Measurements from ENCODE around the gene SPSB1.
"Not testable (repeated sequence)": the region's sequence is repeated elsewhere in the genome, so short reads cannot be mapped to it uniquely, and the experiment has no call there.

SPSB1 gene

DNA sequence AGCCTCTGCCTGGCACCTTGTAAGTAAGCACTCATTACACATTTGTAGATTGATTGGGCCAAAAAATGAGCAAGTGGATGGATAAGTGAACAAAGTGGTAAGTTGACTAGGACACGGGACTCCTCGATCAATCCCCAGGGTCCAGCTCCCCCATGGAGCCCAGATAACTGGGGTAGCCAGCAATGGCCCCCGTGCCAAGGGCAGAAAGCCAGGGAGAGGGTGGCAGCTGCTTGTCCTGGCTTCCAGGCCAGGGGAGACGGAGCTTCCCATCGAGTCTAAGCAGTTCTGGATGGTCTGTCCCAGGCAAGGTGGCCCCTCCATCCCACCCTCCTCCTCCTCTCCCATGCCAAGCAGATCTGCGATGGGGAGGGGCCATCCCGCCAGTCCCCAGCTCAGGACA, 91.4 kb downstream of the SPSB1 start:
- TF ChIP-seq, protein P1, sequence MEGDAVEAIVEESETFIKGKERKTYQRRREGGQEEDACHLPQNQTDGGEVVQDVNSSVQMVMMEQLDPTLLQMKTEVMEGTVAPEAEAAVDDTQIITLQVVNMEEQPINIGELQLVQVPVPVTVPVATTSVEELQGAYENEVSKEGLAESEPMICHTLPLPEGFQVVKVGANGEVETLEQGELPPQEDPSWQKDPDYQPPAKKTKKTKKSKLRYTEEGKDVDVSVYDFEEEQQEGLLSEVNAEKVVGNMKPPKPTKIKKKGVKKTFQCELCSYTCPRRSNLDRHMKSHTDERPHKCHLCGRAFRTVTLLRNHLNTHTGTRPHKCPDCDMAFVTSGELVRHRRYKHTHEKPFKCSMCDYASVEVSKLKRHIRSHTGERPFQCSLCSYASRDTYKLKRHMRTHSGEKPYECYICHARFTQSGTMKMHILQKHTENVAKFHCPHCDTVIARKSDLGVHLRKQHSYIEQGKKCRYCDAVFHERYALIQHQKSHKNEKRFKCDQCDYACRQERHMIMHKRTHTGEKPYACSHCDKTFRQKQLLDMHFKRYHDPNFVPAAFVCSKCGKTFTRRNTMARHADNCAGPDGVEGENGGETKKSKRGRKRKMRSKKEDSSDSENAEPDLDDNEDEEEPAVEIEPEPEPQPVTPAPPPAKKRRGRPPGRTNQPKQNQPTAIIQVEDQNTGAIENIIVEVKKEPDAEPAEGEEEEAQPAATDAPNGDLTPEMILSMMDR (conservative IDR thresholded peaks at IDR 0.05; ENCODE audit: low read depth) = no peak
- no peak for DNase-seq (ENCODE audit: low spot score)
- POLR2A ChIA-PET (ENCODE audit: low non-redundant PET) = no interaction called here
- H3K27ac ChIP-seq = peak overlapping the region; percentile 71
- CTCF ChIA-PET = no interaction called here

DNA sequence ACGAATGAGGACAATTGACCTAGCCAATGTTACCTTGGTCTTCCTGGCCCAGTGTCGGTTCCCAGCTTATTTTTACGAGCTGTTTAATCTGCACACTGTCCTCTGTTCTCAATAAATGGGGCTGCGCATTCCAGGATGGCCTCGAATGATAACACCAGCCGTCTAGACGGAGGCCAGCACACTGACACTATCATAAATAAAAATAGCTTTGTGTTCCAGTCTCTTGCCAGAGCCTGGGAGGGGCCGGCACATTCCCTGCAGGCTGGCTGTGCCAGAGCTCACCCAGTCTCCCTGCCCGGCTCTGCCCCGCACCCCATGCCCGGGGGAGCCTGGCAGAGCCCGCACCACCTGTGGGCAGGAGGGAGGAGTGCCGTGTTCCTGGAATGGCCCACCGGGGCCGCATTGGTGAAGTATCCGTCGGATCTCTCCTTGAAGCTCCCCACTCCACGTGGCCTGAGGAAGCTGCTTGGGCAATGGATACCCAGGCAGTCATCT, 92.1 kb downstream of the SPSB1 start:
- DNase-seq (ENCODE audit: low spot score) = peak; percentile 22
- H3K27ac ChIP-seq = peak overlapping the region; percentile 71
- TF ChIP-seq, protein P1 (conservative IDR thresholded peaks at IDR 0.05; ENCODE audit: low read depth) = no peak
- POLR2A ChIA-PET (ENCODE audit: low non-redundant PET) = no interaction called here
- CTCF ChIA-PET = no interaction called here

DNA sequence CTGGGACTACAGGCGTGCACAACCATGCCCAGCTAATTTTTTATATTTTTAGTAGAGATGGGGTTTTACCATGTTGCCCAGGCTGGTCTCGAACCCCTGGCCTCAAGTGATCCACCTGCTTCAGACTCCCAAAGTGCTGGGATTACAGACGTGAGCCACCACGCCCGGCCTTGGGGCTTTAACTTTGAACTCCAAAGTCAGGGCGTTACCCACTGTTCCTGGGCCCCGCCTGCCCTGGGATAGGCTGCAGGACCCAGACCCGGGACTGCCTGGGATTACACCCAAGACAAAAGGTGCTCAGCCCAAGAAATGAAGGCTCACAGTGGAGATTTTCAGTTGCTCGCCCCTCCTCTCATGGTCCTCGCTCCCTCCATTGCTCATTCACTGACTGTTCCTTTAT, 92.7 kb downstream of the SPSB1 start:
- POLR2A ChIA-PET (ENCODE audit: low non-redundant PET); CTCF ChIA-PET; DNase-seq (ENCODE audit: low spot score): not testable (repeated sequence)
- peak overlapping the region; percentile 71 for H3K27ac ChIP-seq

DNA sequence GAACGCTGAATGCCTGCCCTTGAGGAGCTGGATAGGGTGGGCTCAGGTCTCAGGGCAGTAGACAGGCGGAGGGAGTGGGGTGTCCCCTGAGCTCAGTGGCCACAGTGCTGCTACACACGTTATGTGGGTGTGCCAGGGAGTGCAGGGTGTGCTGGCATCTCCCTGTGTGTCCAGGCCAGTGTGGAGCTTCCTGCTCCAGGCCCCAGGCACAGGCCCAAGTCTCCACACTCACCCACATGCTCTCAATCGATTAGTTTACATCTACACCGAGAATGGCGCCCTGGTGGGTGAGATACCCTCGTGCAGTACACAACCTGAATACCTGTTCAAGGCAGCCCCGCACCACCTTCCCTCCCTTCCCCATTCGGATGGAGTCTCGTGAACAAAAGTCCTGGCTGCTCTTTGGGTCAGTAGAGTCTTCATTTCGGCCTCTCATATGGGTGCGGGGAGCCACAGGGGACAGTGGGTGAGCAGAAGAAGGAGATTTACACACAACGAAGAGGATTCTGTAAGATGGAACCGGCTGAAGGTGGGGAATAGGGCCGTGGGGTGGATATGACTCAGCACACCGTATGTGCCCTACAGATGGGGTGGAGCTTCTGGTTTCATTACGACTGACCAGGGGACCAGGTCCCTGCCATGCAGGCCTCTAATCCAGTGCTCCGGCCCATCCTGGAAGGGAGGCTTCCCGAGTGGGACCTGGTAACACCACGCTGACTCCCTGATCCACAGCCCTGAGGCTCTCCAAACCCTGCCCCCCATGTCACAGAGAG, 93.3 kb downstream of the SPSB1 start:
- POLR2A ChIA-PET (ENCODE audit: low non-redundant PET) = no interaction called here

DNA sequence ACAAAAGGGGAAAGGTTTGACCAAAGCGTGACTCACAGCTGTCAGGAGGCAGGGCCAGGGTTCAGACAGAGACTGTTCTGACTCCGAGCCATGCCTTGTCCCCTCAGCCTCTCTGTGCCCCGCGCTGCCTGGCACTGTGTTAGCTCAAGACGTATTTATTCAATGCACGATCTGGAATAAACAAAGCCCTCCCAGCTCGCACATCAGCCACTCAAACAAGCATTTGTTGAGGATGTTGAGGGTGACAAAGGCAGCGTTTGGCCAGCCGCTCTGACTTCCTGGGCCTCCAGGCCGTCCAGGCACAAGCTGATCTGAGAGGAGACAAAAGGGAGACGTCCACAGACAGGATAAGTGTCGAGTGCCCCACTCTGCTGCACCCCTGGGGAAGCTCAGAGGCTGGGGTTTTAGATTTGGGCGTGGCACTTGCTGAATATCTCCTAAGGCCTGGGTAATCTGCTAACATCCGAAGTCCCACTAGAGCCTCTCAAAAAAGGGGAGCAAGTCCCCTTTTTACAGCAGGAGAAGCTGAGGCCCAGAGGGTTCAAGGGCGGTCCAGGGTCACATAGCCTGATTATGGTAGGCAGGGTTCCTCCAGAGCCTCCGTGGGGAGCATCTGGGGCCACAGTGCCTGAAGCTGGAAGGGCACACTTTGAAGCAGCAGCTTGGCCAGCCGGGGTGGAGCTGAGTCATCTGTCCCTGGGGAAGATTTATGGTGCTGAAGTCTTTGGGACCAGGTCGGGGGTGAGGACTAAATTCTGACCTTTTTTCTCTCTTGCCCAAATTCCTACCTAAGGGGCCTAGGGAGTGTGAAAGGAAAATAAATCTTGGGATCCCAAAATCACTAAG, 95.9 kb downstream of the SPSB1 start:
- POLR2A ChIA-PET (ENCODE audit: low non-redundant PET) = interaction anchor here (0.6 kb wide), 1 partner anchor 96 kb away, joined by 5 read pairs; no protein-coding TSS in a partner anchor
- CTCF ChIA-PET = interaction anchor here (0.6 kb wide), 3 partner anchors 31 to 162 kb away, joined by 3 to 6 read pairs (median 5); no protein-coding TSS in a partner anchor
- peak; percentile 48 for DNase-seq (ENCODE audit: low spot score)
- TF ChIP-seq, protein P1 (conservative IDR thresholded peaks at IDR 0.05; ENCODE audit: low read depth) = no peak
- peak overlapping the region; percentile 52 for H3K27ac ChIP-seq

More for the DNA sequence above, 93.3 kb downstream of the SPSB1 start:
- H3K27ac ChIP-seq = peak overlapping the region; percentile 71
- TF ChIP-seq, protein P1 (conservative IDR thresholded peaks at IDR 0.05; ENCODE audit: low read depth) = no peak
- CTCF ChIA-PET = no interaction called here
- DNase-seq (ENCODE audit: low spot score) = no peak

DNA sequence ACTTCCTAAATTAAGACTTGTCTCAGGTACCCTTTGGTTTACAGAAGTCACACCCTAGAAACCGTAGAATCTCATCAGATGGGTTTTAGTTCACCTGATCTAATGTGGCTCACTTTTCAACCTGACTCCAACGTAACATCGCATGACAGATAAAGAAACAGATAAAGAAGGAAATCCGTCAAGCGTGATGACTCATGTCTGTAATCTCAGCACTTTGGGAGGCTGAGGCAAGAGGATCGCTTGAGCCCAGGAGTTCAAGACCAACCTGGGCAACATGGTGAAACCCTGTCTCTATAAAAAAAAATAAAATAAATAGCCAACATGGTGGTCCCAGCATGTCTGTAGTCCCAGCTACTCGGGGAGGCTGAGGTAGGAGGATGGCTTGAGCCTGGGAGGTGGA, 97.3 kb downstream of the SPSB1 start:
- CTCF ChIA-PET = no interaction called here
- TF ChIP-seq, protein P1 (conservative IDR thresholded peaks at IDR 0.05; ENCODE audit: low read depth) = no peak
- no peak for DNase-seq (ENCODE audit: low spot score)
- POLR2A ChIA-PET (ENCODE audit: low non-redundant PET) = no interaction called here
- no peak overlapping the region for H3K27ac ChIP-seq
